Right atrium auricular region (tissue), 2 donors: Measurements from ENCODE around the gene ARHGAP44. TPM values are rescaled to one million over a fixed set of nuclear protein-coding genes. Genes with fewer than 3 reads are reported as not detected.

Experiments used
- DNase-seq: peaks from one replicate; pipeline ENCODE4 v3.0.0-alpha.2; 2019; ENCODE audit warnings: low spot score
- H3K27ac ChIP-seq, 2 donors: fragments of 200-600 bp; sonication (generic); 1 replicate in 1 of 2; 2 replicates in 1 of 2; pipeline ENCODE4 v1.5.1; 2016 to 2019
- H3K27me3 ChIP-seq, 2 donors: fragments of 200-600 bp; sonication (generic); one replicate each; pipeline versions ENCODE4 v1.5.1 to v1.6.0; 2017 to 2019
- H3K36me3 ChIP-seq: fragments of 200-600 bp; sonication (generic); one replicate; pipeline ENCODE4 v1.5.1; 2016
- H3K4me1 ChIP-seq, 2 donors: fragments of 200-600 bp; sonication (generic); one replicate each; pipeline versions ENCODE4 v1.5.1 to v1.6.0; 2017 to 2019
- H3K4me3 ChIP-seq, 2 donors: fragments of 200-600 bp; sonication (generic); 1 replicate in 1 of 2; 2 replicates in 1 of 2; pipeline ENCODE4 v1.5.1; 2017 to 2019; ENCODE audit warnings: mild to moderate bottlenecking in 1 of 2, moderate library complexity in 1 of 2
- H3K9me3 ChIP-seq, 2 donors: fragments of 200-600 bp; sonication (generic); one replicate each; pipeline ENCODE4 v1.5.1; 2019
- microRNA counts, 2 donors: library from miRNA; unstranded; fragments of <30 nt; microRNA quantifications; one replicate each; lab custom pipeline; 2016 to 2017
- microRNA-seq, 2 donors: library from miRNA; unstranded; fragments of <30 nt; microRNA quantifications; one replicate each; pipeline ENCODE4, GENCODE V29; 2016 to 2017; ENCODE audit warnings: borderline number of aligned reads in 2 of 2, borderline replicate concordance in 1 of 2
- total RNA-seq, 2 donors: library from RNA; depleted of rRNA; stranded (reverse); fragments of >200 nt; gene quantifications; one replicate each; pipeline ENCODE4 v1.1.0, GENCODE V29; 2016
- TF ChIP-seq, protein P1 (sequence below), 2 donors: fragments of 200-600 bp; sonication (generic); IDR thresholded peaks; one replicate each; pipeline ENCODE4 v1.5.1; 2019; ENCODE audit warnings: antibody characterized with exemption in 2 of 2

The ARHGAP44 gene
- total RNA-seq, 2 donors from 2014 or later, result 7.8 to 12.2 TPM

DNA sequence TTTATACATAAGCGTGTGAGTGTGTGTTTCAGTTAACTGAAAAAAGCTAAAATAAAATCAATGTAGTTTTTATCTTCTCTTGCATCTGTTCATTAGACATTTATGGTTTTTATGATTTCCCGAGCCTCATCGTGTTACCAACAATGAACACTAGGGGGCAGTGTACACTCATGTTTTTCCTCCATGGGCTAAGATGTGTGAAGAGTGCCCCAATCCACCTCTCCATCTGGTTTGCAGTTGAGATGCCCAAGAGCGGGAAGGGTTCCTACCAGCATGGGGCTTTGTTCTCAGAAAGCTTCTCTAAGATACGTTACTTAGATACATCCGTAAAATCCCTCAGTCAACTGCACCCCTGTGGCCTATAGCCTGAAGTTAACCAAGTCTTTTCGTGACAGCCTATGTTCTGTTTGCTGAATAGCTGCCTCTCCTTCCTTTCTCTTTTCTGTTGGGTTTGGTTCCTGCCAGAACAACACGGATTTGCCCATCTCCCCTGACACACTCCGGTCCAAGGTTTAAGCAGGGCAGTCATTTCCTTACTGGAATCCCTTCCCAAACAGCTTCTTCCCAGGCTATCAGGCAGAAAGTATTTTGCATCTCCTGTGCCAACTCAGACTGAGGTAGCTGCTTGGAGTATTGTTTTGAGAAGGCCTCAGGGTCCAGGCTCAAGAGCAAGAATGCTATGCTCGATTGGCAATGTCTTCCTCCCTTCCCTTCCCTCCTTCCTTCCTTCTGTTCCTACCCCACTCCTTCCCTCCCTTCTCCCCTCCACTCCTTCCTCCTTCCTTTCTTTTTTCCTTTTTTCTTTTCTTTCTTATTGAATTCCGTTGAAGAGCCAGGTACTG lies 241.4 kb downstream of the ARHGAP44 start:
- TF ChIP-seq, protein P1, sequence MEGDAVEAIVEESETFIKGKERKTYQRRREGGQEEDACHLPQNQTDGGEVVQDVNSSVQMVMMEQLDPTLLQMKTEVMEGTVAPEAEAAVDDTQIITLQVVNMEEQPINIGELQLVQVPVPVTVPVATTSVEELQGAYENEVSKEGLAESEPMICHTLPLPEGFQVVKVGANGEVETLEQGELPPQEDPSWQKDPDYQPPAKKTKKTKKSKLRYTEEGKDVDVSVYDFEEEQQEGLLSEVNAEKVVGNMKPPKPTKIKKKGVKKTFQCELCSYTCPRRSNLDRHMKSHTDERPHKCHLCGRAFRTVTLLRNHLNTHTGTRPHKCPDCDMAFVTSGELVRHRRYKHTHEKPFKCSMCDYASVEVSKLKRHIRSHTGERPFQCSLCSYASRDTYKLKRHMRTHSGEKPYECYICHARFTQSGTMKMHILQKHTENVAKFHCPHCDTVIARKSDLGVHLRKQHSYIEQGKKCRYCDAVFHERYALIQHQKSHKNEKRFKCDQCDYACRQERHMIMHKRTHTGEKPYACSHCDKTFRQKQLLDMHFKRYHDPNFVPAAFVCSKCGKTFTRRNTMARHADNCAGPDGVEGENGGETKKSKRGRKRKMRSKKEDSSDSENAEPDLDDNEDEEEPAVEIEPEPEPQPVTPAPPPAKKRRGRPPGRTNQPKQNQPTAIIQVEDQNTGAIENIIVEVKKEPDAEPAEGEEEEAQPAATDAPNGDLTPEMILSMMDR (IDR thresholded peaks at IDR 0.05), result peak; percentile 54 to 78

DNA sequence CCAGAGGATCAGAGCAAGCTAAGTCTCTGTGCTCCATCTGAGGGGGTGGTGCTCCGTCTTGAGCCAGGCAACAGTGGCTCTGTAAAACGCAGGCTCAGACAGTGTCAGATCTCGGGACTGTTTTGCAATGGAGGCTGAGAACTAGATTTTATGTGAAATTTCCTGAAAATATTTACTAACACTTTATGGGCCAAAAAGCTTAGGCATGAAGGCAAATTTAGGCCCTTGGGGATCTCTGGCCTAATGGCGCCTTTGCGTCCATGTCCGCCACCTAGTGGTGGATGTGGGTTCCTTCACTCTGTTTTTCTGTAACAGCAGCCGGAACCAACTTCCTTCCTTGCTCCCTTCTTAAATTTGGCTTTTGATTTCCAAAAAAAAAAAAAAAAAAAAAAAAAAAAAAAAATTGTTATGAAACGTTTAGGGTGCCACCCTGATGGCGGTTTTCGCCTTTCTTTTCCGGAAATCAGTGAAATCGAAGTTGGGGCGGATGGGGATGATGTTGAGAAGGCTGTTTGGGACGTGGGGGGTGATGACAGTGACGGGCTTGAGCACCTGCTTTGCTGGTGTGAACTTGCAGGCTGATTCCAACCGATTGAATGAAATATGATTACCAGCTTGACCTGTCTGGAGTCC lies 242.5 kb downstream of the ARHGAP44 start:
- peaks cover 2 to 8% of the 10 kb centered on the region in 2 donors for H3K9me3 ChIP-seq
- no peak overlapping the region for H3K27ac ChIP-seq
- no peaks in the 10 kb centered on the region for H3K36me3 ChIP-seq
- TF ChIP-seq, protein P1 (IDR thresholded peaks at IDR 0.05), result peak; percentile 72 to 81
- peak; percentile 70 for DNase-seq
- no peak overlapping the region for H3K4me3 ChIP-seq
- no peaks in the 10 kb centered on the region for H3K27me3 ChIP-seq
- no peaks in the 10 kb centered on the region for H3K4me1 ChIP-seq

More for the DNA sequence above, 241.4 kb downstream of the ARHGAP44 start:
- Histone ChIP-seq H3K9me3 (peaks cover 0 to 7% of the 10 kb centered on the region in 2 donors), H3K27me3 (no peaks in the 10 kb centered on the region), H3K27ac (no peak overlapping the region), H3K4me1 (no peaks in the 10 kb centered on the region), H3K4me3 (no peak overlapping the region), H3K36me3 (no peaks in the 10 kb centered on the region)
- DNase-seq, result no peak

DNA sequence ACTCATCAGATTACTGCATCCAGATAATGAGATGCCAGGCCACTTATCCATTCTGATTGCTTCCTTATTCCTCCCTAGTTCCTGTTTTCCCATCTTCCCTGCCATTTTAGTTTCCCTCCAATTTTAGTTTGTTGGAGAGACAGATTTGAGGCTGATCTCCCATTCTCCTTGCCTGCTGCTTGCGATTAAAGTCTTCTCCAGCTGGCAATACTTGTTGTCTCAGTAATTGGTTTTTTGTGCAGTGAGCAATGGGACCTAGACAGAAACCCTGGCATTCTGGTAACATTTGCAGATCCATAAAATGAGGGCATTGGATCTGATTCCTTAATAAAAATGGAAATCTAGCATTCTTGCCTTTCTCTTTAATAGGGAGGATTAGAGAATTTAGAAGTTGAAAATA lies 246.1 kb downstream of the ARHGAP44 start:
- Histone ChIP-seq H3K4me3 (no peak overlapping the region), H3K36me3 (no peaks in the 10 kb centered on the region), H3K9me3 (peaks cover 3 to 13% of the 10 kb centered on the region in 2 donors), H3K27ac (no peak overlapping the region), H3K27me3 (no peaks in the 10 kb centered on the region), H3K4me1 (no peaks in the 10 kb centered on the region)
- no peak for DNase-seq
- TF ChIP-seq, protein P1 (IDR thresholded peaks at IDR 0.05), result no peak

DNA sequence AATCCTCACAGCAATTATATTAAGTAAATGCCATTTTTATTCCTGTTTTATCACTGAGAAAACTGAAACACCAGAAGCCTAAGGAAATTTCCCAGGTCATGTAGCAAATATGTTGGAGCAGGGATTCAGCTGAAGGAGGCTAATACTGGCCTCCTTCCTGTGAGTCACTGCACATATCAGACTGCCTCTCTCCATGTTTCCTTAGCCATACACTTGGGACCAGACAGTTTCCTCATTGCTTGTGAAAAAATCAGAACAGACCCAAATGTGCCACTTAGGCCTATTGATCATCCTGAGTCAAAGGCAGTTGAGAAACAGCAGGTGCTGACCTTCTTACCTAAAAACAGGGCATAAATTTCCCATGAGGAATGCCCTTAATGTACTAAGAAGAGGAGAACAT lies 247.5 kb downstream of the ARHGAP44 start:
- Histone ChIP-seq H3K4me3 (no peak overlapping the region), H3K9me3 (peaks cover 3 to 13% of the 10 kb centered on the region in 2 donors), H3K36me3 (no peaks in the 10 kb centered on the region), H3K4me1 (no peaks in the 10 kb centered on the region), H3K27me3 (no peaks in the 10 kb centered on the region), H3K27ac (no peak overlapping the region)
- TF ChIP-seq, protein P1 (IDR thresholded peaks at IDR 0.05), result no peak
- no peak for DNase-seq

DNA sequence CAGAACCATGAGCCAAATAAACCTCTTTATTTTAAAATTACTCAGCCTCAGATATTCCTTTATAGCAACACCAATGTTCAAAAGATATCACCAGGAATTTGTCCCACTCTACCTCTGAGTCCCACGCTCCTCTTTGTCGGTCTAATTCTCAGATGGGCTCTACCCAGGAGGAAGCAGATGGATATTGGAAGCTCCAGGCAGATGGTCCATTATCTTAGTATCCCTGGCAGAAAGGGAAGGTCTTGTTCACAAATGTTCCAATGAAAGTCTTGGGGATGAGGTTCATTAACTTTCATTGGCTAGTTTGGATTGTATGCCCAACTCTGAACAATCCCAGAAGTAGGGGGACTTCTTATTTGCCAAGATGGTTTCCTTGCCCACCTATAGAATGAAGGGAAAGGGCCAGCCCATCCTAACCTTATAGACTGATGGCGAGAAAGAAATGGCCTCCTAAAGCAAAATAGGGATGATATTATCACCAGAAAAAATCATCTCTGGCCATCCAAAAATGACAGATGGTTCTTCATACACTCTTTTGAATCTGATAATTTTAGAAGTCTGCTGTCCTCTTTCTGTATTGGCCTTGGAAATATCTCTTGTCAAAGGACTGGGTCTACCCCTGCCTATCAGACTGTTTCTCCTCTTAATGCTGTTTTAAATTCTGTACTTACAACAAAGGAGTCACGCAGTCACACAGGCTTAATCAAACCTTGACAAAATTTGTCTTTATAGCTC lies 249.8 kb downstream of the ARHGAP44 start:
- H3K4me1 ChIP-seq, result no peaks in the 10 kb centered on the region
- TF ChIP-seq, protein P1 (IDR thresholded peaks at IDR 0.05), result no peak
- no peak overlapping the region for H3K27ac ChIP-seq
- H3K4me3 ChIP-seq, result no peak overlapping the region
- H3K27me3 ChIP-seq, result no peaks in the 10 kb centered on the region
- DNase-seq, result no peak
- no peaks in the 10 kb centered on the region for H3K36me3 ChIP-seq
- H3K9me3 ChIP-seq, result peaks cover 3 to 13% of the 10 kb centered on the region in 2 donors

MicroRNAs encoded within 50 kb of the gene (microRNA counts, 767-probe panel; counts per million panel counts)
- microRNA hsa-miR-1269b (lab: Ali Mortazavi, UCI), result 0 to 31.0 counts per million in 2 donors

Small RNAs within 50 kb of the gene (microRNA-seq; reads per million reads assigned to microRNA genes)
- gene MIR1269B, result 0 reads per million in 2 donors

Other genes starting within 250 kb of the ARHGAP44 start
- 10 to 100 TPM; 50.6 to 65.1 TPM for gene MYOCD, start 123.6 kb upstream of the ARHGAP44 start, total RNA-seq
- 10 to 100 TPM; 40.1 to 55.2 TPM for gene ELAC2, start 228.5 kb downstream of the ARHGAP44 start, total RNA-seq